Measurements from ENCODE around the gene CDK14.
"Not testable (repeated sequence)": the region's sequence is repeated elsewhere in the genome, so short reads cannot be mapped to it uniquely, and the experiment has no call there.

DNA sequence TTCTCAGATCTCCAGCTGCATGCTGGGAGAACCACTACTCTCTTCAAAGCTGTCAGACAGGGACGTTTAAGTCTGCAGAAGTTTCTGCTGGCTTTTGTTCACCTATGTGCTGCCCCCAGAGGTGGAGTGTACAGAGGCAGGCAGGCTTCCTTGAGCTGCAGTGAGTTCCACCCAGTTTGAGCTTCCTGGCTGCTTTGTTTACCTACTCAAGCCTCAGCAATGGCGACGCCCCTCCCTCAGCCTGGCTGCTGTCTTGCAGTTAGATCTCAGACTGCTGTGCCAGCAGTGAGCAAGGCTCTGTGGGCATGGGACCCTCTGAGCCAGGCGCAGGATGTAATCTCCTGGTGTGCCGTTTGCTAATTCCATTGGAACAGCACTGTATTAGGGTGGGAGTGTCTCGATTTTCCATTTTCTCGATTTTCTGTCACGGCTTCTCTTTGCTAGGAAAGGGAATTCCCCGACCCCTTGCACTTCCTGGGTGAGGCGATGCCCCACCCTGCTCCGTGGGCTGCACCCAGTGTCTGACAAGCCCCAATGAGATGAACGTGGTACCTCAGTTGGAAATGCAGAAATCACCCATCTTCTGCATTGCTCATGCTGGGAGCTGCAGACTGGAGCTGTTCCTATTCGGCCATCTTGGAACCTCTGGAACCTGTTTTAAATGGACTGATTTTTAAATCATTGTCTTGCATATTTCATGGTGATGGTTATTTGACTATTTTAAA lies 332.7 kb downstream of the CDK14 start:
- not testable (repeated sequence) for TF ChIP-seq POLR2AphosphoS5 (IDR thresholded peaks at IDR 0.05); RAD21 (conservative IDR thresholded peaks at IDR 0.05); SMC3 (conservative IDR thresholded peaks at IDR 0.05; ENCODE audit: poor library complexity)
- TF ChIP-seq, protein P1, sequence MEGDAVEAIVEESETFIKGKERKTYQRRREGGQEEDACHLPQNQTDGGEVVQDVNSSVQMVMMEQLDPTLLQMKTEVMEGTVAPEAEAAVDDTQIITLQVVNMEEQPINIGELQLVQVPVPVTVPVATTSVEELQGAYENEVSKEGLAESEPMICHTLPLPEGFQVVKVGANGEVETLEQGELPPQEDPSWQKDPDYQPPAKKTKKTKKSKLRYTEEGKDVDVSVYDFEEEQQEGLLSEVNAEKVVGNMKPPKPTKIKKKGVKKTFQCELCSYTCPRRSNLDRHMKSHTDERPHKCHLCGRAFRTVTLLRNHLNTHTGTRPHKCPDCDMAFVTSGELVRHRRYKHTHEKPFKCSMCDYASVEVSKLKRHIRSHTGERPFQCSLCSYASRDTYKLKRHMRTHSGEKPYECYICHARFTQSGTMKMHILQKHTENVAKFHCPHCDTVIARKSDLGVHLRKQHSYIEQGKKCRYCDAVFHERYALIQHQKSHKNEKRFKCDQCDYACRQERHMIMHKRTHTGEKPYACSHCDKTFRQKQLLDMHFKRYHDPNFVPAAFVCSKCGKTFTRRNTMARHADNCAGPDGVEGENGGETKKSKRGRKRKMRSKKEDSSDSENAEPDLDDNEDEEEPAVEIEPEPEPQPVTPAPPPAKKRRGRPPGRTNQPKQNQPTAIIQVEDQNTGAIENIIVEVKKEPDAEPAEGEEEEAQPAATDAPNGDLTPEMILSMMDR (IDR thresholded peaks at IDR 0.05; ENCODE audit: poor library complexity, severe bottlenecking): not testable (repeated sequence)
